HG03280 (cell line): ENCODE results near the gene ASMTL.

Experiments
- ATAC-seq: cut with Tn5 transposase; IDR thresholded peaks from one replicate; pipeline ENCODE4 v1.9.1; 2021; ENCODE audit warnings: mild to moderate bottlenecking, moderate library complexity; ENCODE audit not compliant: unreplicated experiment

ASMTL gene

GRCh38 chrX:1355131-1356046, 97.3 kb downstream of the ASMTL start:
- no peak for ATAC-seq

GRCh38 chrX:1354036-1355019, 98.4 kb downstream of the ASMTL start:
- no peak for ATAC-seq
